Brain microvascular endothelial cell (primary cell): Measurements from ENCODE around the gene SHQ1.

ENCODE experiments used
- DNase-seq: peaks from one replicate; pipeline ENCODE4 v3.0.0-alpha.2; 2020
- H3K27ac ChIP-seq: fragments of 250-450 bp; sonication (Bioruptor Pico); 2 replicates; pipeline ENCODE4 v1.5.1; 2020; ENCODE audit warnings: mild to moderate bottlenecking, moderate library complexity
- H3K27me3 ChIP-seq: fragments of 250-450 bp; sonication (Bioruptor Pico); replicated peaks from 2 replicates; pipeline ENCODE4 v1.5.1; 2020; ENCODE audit warnings: mild to moderate bottlenecking
- H3K36me3 ChIP-seq: fragments of 250-450 bp; sonication (Bioruptor Pico); replicated peaks from 2 replicates; pipeline ENCODE4 v1.5.1; 2020; ENCODE audit warnings: mild to moderate bottlenecking
- H3K4me3 ChIP-seq: 2 replicates; pipeline ENCODE4 v1.5.1; 2011; ENCODE audit warnings: low read depth, mild to moderate bottlenecking, control low read depth, low read length, moderate library complexity
- in situ Hi-C: cut with HindIII; loops from 2 replicates; pipeline ENCODE4 v1.10.0; 2017; ENCODE audit warnings: low sequenced_read_pairs, low pct_ligation_motif_present
- TF ChIP-seq, protein P1 (sequence below): IDR thresholded peaks from 2 replicates; pipeline ENCODE4 v1.5.1; 2011; ENCODE audit warnings: low read depth, mild to moderate bottlenecking, moderate library complexity, low read length, control low read depth, inconsistent platforms; ENCODE audit errors: missing control alignments

The SHQ1 gene

DNA sequence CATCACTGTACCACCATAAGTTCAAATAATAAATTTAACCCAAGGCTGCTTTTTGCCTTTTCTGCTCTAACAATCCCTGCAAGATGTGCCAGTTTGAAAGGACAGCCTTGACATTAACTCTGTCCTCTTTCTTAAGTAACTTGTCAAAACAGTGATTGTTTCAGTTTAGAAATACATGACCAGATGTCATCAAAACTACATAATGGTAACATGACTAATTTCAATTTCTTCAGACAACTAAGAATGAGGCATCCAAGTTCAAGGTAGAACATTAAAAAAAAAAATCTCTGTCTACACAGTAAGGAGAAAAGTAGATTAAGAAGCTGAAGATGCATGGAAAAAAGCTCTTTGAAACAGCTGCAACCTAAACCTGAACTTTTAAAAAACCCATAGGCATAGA, 47.4 kb downstream of the SHQ1 start:
- in situ Hi-C loops = no loop called here

DNA sequence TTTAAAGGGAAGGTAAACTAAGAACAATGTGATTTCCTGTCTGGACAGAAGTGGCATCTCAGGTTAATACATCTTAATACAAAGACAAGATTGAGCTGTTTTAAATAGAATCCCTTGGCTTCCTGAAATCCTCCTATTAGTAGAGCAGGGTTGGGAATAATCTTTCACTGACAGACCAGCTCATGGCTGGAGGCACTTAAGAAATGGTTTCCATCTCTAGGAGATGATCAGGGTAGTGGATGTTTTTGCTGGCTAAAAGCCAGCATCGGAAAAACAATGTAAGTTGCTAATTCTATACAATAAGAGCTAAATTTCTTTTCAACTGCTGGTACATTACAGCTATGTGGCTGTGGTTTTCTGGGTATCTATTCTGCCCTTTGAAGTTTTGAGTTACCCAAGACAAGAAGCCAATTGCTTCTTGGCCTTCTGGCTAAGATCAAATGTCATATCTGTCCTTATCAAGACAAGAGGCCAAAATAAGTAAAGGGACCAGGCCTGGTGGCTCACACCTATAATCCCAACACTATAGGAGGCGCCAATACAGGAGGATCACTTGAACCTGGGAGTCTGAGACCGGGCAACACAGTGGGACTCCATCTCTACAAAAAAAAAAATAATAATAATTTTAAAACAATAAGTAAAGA, 49.6 kb downstream of the SHQ1 start:
- Histone ChIP-seq H3K4me3 (no peak overlapping the region), H3K36me3 (no peaks in the 10 kb centered on the region), H3K27ac (no peak overlapping the region), H3K27me3 (no peaks in the 10 kb centered on the region)
- in situ Hi-C loops = no loop called here
- TF ChIP-seq, protein P1, sequence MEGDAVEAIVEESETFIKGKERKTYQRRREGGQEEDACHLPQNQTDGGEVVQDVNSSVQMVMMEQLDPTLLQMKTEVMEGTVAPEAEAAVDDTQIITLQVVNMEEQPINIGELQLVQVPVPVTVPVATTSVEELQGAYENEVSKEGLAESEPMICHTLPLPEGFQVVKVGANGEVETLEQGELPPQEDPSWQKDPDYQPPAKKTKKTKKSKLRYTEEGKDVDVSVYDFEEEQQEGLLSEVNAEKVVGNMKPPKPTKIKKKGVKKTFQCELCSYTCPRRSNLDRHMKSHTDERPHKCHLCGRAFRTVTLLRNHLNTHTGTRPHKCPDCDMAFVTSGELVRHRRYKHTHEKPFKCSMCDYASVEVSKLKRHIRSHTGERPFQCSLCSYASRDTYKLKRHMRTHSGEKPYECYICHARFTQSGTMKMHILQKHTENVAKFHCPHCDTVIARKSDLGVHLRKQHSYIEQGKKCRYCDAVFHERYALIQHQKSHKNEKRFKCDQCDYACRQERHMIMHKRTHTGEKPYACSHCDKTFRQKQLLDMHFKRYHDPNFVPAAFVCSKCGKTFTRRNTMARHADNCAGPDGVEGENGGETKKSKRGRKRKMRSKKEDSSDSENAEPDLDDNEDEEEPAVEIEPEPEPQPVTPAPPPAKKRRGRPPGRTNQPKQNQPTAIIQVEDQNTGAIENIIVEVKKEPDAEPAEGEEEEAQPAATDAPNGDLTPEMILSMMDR = no peak
- DNase-seq = peak; percentile 12

More for the DNA sequence above, 47.4 kb downstream of the SHQ1 start:
- Histone ChIP-seq H3K4me3 (no peak overlapping the region), H3K36me3 (no peaks in the 10 kb centered on the region), H3K27ac (no peak overlapping the region), H3K27me3 (no peaks in the 10 kb centered on the region)
- DNase-seq = no peak
- TF ChIP-seq, protein P1 = no peak

GRCh38 chr3:72797773-72798543, 50.3 kb downstream of the SHQ1 start:
- TF ChIP-seq, protein P1 = no peak
- Histone ChIP-seq H3K36me3 (no peaks in the 10 kb centered on the region), H3K27me3 (no peaks in the 10 kb centered on the region), H3K27ac (no peak overlapping the region), H3K4me3 (no peak overlapping the region)
- DNase-seq = peak; percentile 62
- in situ Hi-C loops = no loop called here

DNA sequence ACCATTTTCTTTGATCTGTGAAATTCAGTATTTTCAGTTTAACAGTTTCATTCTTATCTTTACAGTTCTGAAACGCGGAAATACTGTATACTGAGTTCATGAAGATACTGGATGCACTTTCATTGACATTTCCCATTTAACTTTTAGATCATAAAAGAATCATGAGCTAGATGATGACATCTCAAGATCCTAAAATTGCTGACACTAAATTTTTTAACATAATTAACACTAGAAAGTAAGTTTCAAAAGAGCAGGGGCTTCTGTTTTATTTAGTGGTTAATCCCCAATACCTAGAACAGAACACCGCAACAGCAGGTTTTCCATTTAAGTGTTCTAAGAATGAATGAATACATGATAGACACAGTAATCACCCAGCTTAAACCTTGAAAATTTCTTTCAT, 54.2 kb downstream of the SHQ1 start:
- Histone ChIP-seq H3K27me3 (no peaks in the 10 kb centered on the region), H3K27ac (no peak overlapping the region), H3K36me3 (no peaks in the 10 kb centered on the region), H3K4me3 (no peak overlapping the region)
- TF ChIP-seq, protein P1 = no peak
- in situ Hi-C loops = no loop called here
- DNase-seq = no peak

DNA sequence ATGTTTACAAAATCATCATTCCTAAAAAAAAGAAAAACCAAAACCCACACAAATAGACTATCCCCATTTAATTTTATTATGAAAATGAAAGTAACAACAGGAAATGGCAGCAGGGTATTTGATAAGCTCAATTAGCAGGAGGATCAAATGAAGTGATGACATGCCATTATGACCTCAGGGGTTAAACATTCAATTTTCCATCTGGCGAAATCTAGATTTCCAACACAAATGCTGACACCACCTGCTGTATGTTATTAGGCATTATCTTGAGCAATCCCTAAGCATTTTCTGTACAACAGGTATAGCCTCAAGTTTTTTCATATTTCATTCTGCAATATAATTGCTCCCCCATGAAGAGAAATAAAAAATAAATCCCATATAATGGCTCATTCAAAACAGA, 57.1 kb downstream of the SHQ1 start:
- Histone ChIP-seq H3K27me3 (no peaks in the 10 kb centered on the region), H3K27ac (no peak overlapping the region), H3K36me3 (no peaks in the 10 kb centered on the region), H3K4me3 (no peak overlapping the region)
- TF ChIP-seq, protein P1 = no peak
- in situ Hi-C loops = no loop called here
- DNase-seq = no peak
